ENCODE results near the gene FAM168B.
A peak's percentile ranks its signal among the peaks of the same experiment; 100 is the strongest.

Gene FAM168B

GRCh38 chr2:131037398-131038257, 55.6 kb downstream of the FAM168B start:
- peak; percentile 7; the same call in 1 of the 3 replicates for ATAC-seq

GRCh38 chr2:131036696-131037397, 56.4 kb downstream of the FAM168B start:
- ATAC-seq: no peak
- no peak for TF ChIP-seq PATZ1 (CRISPR knock-in tag; IDR thresholded peaks at IDR 0.05; ENCODE audit: borderline replicate concordance)
- TF ChIP-seq TSHZ2 (CRISPR knock-in tag; IDR thresholded peaks at IDR 0.05): no peak
- TF ChIP-seq ZFP30 (CRISPR knock-in tag; IDR thresholded peaks at IDR 0.05): no peak
- TF ChIP-seq ZNF70 (CRISPR knock-in tag; IDR thresholded peaks at IDR 0.05): no peak
- TF ChIP-seq ZNF565 (CRISPR knock-in tag; conservative IDR thresholded peaks at IDR 0.05; ENCODE audit: low read depth): no peak
- TF ChIP-seq RARB (CRISPR knock-in tag; IDR thresholded peaks at IDR 0.05): no peak
- TF ChIP-seq GLIS3 (CRISPR knock-in tag; IDR thresholded peaks at IDR 0.05): no peak

More at GRCh38 chr2:131037398-131038257, 55.6 kb downstream of the FAM168B start:
- TF ChIP-seq BACH2 (CRISPR knock-in tag; IDR thresholded peaks at IDR 0.05; ENCODE audit: borderline replicate concordance) (no peak), ZFP30 (CRISPR knock-in tag; IDR thresholded peaks at IDR 0.05) (no peak)

- no peak for ATAC-seq
- TF ChIP-seq ZFP3 (CRISPR knock-in tag; IDR thresholded peaks at IDR 0.05): no peak
- no peak for TF ChIP-seq TOX (CRISPR knock-in tag; IDR thresholded peaks at IDR 0.05; ENCODE audit: borderline replicate concordance)
- TF ChIP-seq ZNF70 (CRISPR knock-in tag; IDR thresholded peaks at IDR 0.05): no peak
- TF ChIP-seq PATZ1 (CRISPR knock-in tag; IDR thresholded peaks at IDR 0.05; ENCODE audit: borderline replicate concordance): no peak
- no peak for TF ChIP-seq CSRNP3 (CRISPR knock-in tag; IDR thresholded peaks at IDR 0.05)
- TF ChIP-seq OSR1 (CRISPR knock-in tag; IDR thresholded peaks at IDR 0.05): no peak
- no peak for TF ChIP-seq BACH2 (CRISPR knock-in tag; IDR thresholded peaks at IDR 0.05; ENCODE audit: borderline replicate concordance)
- no peak for TF ChIP-seq ZNF565 (CRISPR knock-in tag; conservative IDR thresholded peaks at IDR 0.05; ENCODE audit: low read depth)
- TF ChIP-seq SNAI2 (CRISPR knock-in tag; IDR thresholded peaks at IDR 0.05): no peak
- no peak for TF ChIP-seq ESRRG (CRISPR knock-in tag; IDR thresholded peaks at IDR 0.05)
- TF ChIP-seq ZC3H10 (CRISPR knock-in tag; IDR thresholded peaks at IDR 0.05): no peak
These were observed 57.0 kb downstream of the FAM168B start for GRCh38 chr2:131036269-131036668.

GRCh38 chr2:131035826-131036231, 57.4 kb downstream of the FAM168B start:
- no peak for TF ChIP-seq ZC3H10 (CRISPR knock-in tag; IDR thresholded peaks at IDR 0.05)
- TF ChIP-seq ZNF8 (CRISPR knock-in tag; IDR thresholded peaks at IDR 0.05): no peak
- no peak for TF ChIP-seq PPARA (CRISPR knock-in tag; IDR thresholded peaks at IDR 0.05; ENCODE audit: borderline replicate concordance)
- ATAC-seq: no peak; the same call in 2 of the 3 replicates
